GM23338 (cell line): ENCODE results near the gene CFAP100. TPM values are rescaled to one million over a fixed set of nuclear protein-coding genes. Genes with fewer than 3 reads are reported as not detected.

Experiments used
- ATAC-seq: fragments of 200-7000 bp; cut with Tn5 transposase; 3 replicates; pipeline ENCODE4 v1.9.1; 2020
- DNase-seq: peaks from one replicate; pipeline ENCODE4 v3.0.0-alpha.2; 2015; ENCODE audit warnings: low spot score
- H2AFZ ChIP-seq: fragments of 200-600 bp; sonication (generic); 2 replicates; pipeline ENCODE4 v1.8.0; 2016; ENCODE audit warnings: antibody characterized with exemption, mild to moderate bottlenecking, moderate library complexity
- H3F3A ChIP-seq: fragments of 200-600 bp; sonication (generic); replicated peaks from 2 replicates; pipeline ENCODE4 v1.8.0; 2017; ENCODE audit warnings: antibody characterized with exemption, mixed run types, low read depth
- H3K27ac ChIP-seq: fragments of 200-600 bp; sonication (generic); 2 replicates; pipeline ENCODE4 v1.6.1; 2016; ENCODE audit warnings: low read depth
- H3K27me3 ChIP-seq: fragments of 200-600 bp; sonication (generic); 2 replicates; pipeline ENCODE4 v1.8.0; 2016; ENCODE audit warnings: mild to moderate bottlenecking, mixed run types, moderate library complexity; ENCODE audit not compliant: insufficient read depth
- H3K36me3 ChIP-seq: fragments of 200-600 bp; sonication (generic); 2 replicates; pipeline ENCODE4 v1.8.0; 2016; ENCODE audit warnings: mild to moderate bottlenecking; ENCODE audit not compliant: insufficient read depth
- H3K4me1 ChIP-seq: fragments of 200-600 bp; sonication (generic); 2 replicates; pipeline ENCODE4 v1.8.0; 2016; ENCODE audit warnings: mild to moderate bottlenecking, moderate library complexity; ENCODE audit not compliant: insufficient read depth
- H3K4me2 ChIP-seq: fragments of 200-600 bp; sonication (generic); 2 replicates; pipeline ENCODE4 v1.7.1; 2017; ENCODE audit warnings: mixed run types
- H3K4me3 ChIP-seq: fragments of 200-600 bp; sonication (generic); 2 replicates; pipeline ENCODE4 v1.6.1; 2016; ENCODE audit warnings: mixed run types
- H3K79me2 ChIP-seq: fragments of 200-600 bp; sonication (generic); replicated peaks from 2 replicates; pipeline ENCODE4 v1.8.0; 2017; ENCODE audit warnings: mild to moderate bottlenecking; ENCODE audit not compliant: insufficient read depth
- H3K9me2 ChIP-seq: fragments of 200-600 bp; sonication (generic); 2 replicates; pipeline ENCODE4 v1.8.0; 2017; ENCODE audit not compliant: insufficient read depth
- H4K20me1 ChIP-seq: fragments of 200-600 bp; sonication (generic); replicated peaks from 2 replicates; pipeline ENCODE4 v1.8.0; 2017; ENCODE audit warnings: mild to moderate bottlenecking; ENCODE audit not compliant: insufficient read depth
- H3K27ac Mint-ChIP-seq: 2 replicates; pipeline ENCODE4 v1.8.0; 2020; ENCODE audit warnings: inconsistent platforms, mild to moderate bottlenecking, moderate library complexity, mixed read lengths
- H3K27me3 Mint-ChIP-seq: 3 replicates; pipeline ENCODE4 v1.8.0; 2022; ENCODE audit warnings: low read depth, mild to moderate bottlenecking, moderate library complexity, mixed read lengths, inconsistent platforms; ENCODE audit not compliant: insufficient read depth, poor library complexity
- H3K36me3 Mint-ChIP-seq: 3 replicates; pipeline ENCODE4 v1.8.0; 2021; ENCODE audit warnings: low read depth, mild to moderate bottlenecking, inconsistent platforms, moderate library complexity, mixed read lengths
- H3K4me1 Mint-ChIP-seq: 3 replicates; pipeline ENCODE4 v1.8.0; 2020; ENCODE audit warnings: mild to moderate bottlenecking, inconsistent platforms, mixed read lengths
- H3K4me3 Mint-ChIP-seq: 3 replicates; pipeline ENCODE4 v1.8.0; 2021; ENCODE audit warnings: moderate library complexity, mild to moderate bottlenecking, inconsistent platforms, mixed read lengths
- H3K9me3 Mint-ChIP-seq: 3 replicates; pipeline ENCODE4 v1.8.0; 2020; ENCODE audit warnings: moderate library complexity, mild to moderate bottlenecking, inconsistent platforms, mixed read lengths
- CREB1 ChIP-seq: fragments of 250-450 bp; sonication (Bioruptor Pico); IDR thresholded peaks from 2 replicates; pipeline ENCODE4 v1.5.0; 2020; ENCODE audit warnings: low read depth, mild to moderate bottlenecking, moderate library complexity
- ETS1 ChIP-seq: IDR thresholded peaks from 2 replicates; pipeline ENCODE4 v1.6.1; 2016; ENCODE audit warnings: antibody characterized with exemption
- EZH2 ChIP-seq: fragments of 200-600 bp; sonication (generic); IDR thresholded peaks from one replicate; pipeline ENCODE4 v1.8.0; 2017; ENCODE audit warnings: antibody characterized with exemption, mild to moderate bottlenecking, low read depth; ENCODE audit not compliant: unreplicated experiment
- EZH2phosphoT487 ChIP-seq: fragments of 200-600 bp; sonication (generic); IDR thresholded peaks from one replicate; pipeline ENCODE4 v1.8.1; 2018; ENCODE audit warnings: antibody characterized with exemption; ENCODE audit not compliant: unreplicated experiment
- JUNB ChIP-seq: IDR thresholded peaks from one replicate; pipeline ENCODE4 v1.6.1; 2016; ENCODE audit warnings: antibody characterized with exemption; ENCODE audit not compliant: unreplicated experiment
- NANOG ChIP-seq: IDR thresholded peaks from 2 replicates; pipeline ENCODE4 v1.6.1; 2016; ENCODE audit warnings: antibody characterized with exemption, borderline replicate concordance
- STAT1 ChIP-seq: IDR thresholded peaks from one replicate; pipeline ENCODE4 v1.6.1; 2016; ENCODE audit warnings: antibody characterized with exemption; ENCODE audit not compliant: unreplicated experiment
- ZNF114 ChIP-seq: fragments of 250-450 bp; sonication (Bioruptor Pico); IDR thresholded peaks from 2 replicates; pipeline ENCODE4 v1.5.0; 2020; ENCODE audit warnings: mild to moderate bottlenecking, moderate library complexity
- ZNF331 ChIP-seq: fragments of 250-450 bp; sonication (Bioruptor Pico); IDR thresholded peaks from 2 replicates; pipeline ENCODE4 v1.5.0; 2020; ENCODE audit warnings: low read depth, mild to moderate bottlenecking, moderate library complexity
- ZNF462 ChIP-seq: fragments of 250-450 bp; sonication (Bioruptor Pico); IDR thresholded peaks from 2 replicates; pipeline ENCODE4 v1.5.0; 2020; ENCODE audit warnings: mild to moderate bottlenecking, moderate library complexity
- polyA plus RNA-seq: library from polyadenylated mRNA; unstranded; fragments of >200 nt; fragmentation: Nextera tagmentation; extraction: Ambion mirVana; gene quantifications from 2 replicates; pipeline ENCODE4 v1.2.1, GENCODE V29; 2016
- total RNA-seq: library from RNA; depleted of rRNA; stranded (reverse); fragments of >200 nt; shearing (Covaris generic); gene quantifications from 2 replicates; pipeline ENCODE4 v1.2.3, GENCODE V29; 2014
- TF ChIP-seq, protein P1 (sequence below), 2 experiments: fragments of 200-600 bp in 1 of 2; sonication (generic) in 1 of 2; conservative IDR thresholded peaks; 2 replicates each; pipeline versions ENCODE4 v1.5.1 to v1.6.1; 2016 to 2017; ENCODE audit warnings: antibody characterized with exemption in 2 of 2, low read depth in 2 of 2, mild to moderate bottlenecking in 2 of 2, moderate library complexity in 1 of 2

CFAP100 gene
- total and polyA plus RNA-seq, 2 experiments from 2014 or later, result 0.07 TPM; not detected in 1

GRCh38 chr3:126481808-126482502 is 87.2 kb downstream of the CFAP100 start (continued):
- TF ChIP-seq, protein P1, sequence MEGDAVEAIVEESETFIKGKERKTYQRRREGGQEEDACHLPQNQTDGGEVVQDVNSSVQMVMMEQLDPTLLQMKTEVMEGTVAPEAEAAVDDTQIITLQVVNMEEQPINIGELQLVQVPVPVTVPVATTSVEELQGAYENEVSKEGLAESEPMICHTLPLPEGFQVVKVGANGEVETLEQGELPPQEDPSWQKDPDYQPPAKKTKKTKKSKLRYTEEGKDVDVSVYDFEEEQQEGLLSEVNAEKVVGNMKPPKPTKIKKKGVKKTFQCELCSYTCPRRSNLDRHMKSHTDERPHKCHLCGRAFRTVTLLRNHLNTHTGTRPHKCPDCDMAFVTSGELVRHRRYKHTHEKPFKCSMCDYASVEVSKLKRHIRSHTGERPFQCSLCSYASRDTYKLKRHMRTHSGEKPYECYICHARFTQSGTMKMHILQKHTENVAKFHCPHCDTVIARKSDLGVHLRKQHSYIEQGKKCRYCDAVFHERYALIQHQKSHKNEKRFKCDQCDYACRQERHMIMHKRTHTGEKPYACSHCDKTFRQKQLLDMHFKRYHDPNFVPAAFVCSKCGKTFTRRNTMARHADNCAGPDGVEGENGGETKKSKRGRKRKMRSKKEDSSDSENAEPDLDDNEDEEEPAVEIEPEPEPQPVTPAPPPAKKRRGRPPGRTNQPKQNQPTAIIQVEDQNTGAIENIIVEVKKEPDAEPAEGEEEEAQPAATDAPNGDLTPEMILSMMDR (conservative IDR thresholded peaks at IDR 0.05; ENCODE audit: low read depth in 2 of 2), result no peak
- TF ChIP-seq ZNF114 (CRISPR knock-in tag) (no peak), ZNF462 (no peak)

DNA sequence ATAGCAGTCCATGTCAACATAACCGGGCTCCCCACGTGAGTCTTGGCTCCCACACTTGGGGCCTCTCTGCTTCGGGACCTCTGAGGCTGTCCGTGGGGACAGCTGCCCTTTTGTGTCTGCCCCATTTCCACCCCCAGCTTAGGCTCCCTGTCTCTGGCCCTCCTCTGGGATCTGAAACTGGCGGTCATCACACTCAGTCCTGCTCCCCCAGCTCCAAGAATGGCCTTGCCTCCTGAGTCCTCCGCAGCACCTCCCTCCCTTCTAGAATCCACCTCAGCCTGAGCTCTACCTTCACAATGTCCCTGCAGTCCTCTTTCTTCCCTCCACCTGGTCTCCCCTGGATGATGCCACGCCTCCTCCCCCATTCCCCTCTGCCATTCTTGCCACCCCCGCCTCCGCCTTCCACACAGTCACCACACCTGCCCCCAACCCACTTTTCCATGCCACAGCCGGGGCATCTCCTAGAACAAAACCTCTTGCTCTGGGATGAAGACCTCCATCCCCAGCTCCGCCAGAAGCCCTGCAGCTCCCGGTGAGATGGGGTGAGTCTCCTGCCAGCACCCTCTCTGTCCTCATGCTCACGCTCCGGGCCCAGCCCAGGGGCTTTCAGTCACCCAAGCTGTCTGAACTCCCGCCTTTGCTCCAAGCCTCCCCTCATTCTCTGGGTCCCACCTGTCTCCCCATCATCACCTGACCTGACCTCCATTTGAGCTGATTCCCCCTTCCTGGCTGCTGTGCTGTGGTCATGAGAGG is 88.0 kb downstream of the CFAP100 start:
- no peak for TF ChIP-seq ETS1
- TF ChIP-seq CREB1 (CRISPR knock-in tag), result no peak
- no peak for TF ChIP-seq NANOG
- TF ChIP-seq ZNF331 (CRISPR knock-in tag), result no peak
- no peak for TF ChIP-seq ZNF114 (CRISPR knock-in tag)
- no peak for TF ChIP-seq JUNB
- TF ChIP-seq STAT1, result no peak
- TF ChIP-seq, protein P1 (conservative IDR thresholded peaks at IDR 0.05; ENCODE audit: low read depth in 2 of 2), result no peak
- no peak for TF ChIP-seq EZH2
- no peak for TF ChIP-seq EZH2phosphoT487
- Histone ChIP-seq H3F3A (no peaks in the 10 kb centered on the region), H3K27ac (no peak overlapping the region), H3K9me2 (no peaks in the 10 kb centered on the region), H3K79me2 (no peaks in the 10 kb centered on the region), H3K27me3 (no peaks in the 10 kb centered on the region), H4K20me1 (no peaks in the 10 kb centered on the region), H2AFZ (no peak overlapping the region), H3K4me2 (no peak overlapping the region), H3K36me3 (no peaks in the 10 kb centered on the region), H3K4me3 (no peak overlapping the region), H3K4me1 (peaks cover 17% of the 10 kb centered on the region)
- peaks cover 38% of the 10 kb centered on the region for H3K4me1 Mint-ChIP-seq
- H3K36me3 Mint-ChIP-seq, result no peaks in the 10 kb centered on the region
- DNase-seq (no peak), ATAC-seq (no peak)
- no peak overlapping the region for H3K27ac Mint-ChIP-seq
- no peaks in the 10 kb centered on the region for H3K9me3 Mint-ChIP-seq
- H3K27me3 Mint-ChIP-seq, result peaks cover 5% of the 10 kb centered on the region
- H3K4me3 Mint-ChIP-seq, result no peak overlapping the region
